ENCODE measurements around the gene CFAP69. TPM values are rescaled to one million over a fixed set of nuclear protein-coding genes. Genes with fewer than 3 reads are reported as not detected.

The CFAP69 gene
- total and polyA plus RNA-seq, 2 donors (not counting 1 experiment from before 2014, with no cell fraction given), result 0.10 to 0.15 TPM

- peaks cover 19% of the 10 kb centered on the region for H3K27me3 Mint-ChIP-seq
- H2AFZ ChIP-seq (ENCODE audit: insufficient read depth, low read depth, low read length, poor library complexity, severe bottlenecking), result no peak overlapping the region
- ATAC-seq (ENCODE audit: low read depth), result no peak
- ChIA-PET POLR2A (no interaction called here), CTCF (no interaction called here)
- no peak overlapping the region for H3K4me3 Mint-ChIP-seq
- TF ChIP-seq, protein P1, sequence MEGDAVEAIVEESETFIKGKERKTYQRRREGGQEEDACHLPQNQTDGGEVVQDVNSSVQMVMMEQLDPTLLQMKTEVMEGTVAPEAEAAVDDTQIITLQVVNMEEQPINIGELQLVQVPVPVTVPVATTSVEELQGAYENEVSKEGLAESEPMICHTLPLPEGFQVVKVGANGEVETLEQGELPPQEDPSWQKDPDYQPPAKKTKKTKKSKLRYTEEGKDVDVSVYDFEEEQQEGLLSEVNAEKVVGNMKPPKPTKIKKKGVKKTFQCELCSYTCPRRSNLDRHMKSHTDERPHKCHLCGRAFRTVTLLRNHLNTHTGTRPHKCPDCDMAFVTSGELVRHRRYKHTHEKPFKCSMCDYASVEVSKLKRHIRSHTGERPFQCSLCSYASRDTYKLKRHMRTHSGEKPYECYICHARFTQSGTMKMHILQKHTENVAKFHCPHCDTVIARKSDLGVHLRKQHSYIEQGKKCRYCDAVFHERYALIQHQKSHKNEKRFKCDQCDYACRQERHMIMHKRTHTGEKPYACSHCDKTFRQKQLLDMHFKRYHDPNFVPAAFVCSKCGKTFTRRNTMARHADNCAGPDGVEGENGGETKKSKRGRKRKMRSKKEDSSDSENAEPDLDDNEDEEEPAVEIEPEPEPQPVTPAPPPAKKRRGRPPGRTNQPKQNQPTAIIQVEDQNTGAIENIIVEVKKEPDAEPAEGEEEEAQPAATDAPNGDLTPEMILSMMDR (IDR thresholded peaks at IDR 0.05), result no peak
- TF ChIP-seq EZH2 (IDR thresholded peaks at IDR 0.05; ENCODE audit: borderline replicate concordance, insufficient read depth, low read depth, low read length, poor library complexity, severe bottlenecking), result no peak
- intact Hi-C loops (cut with micrococcal nuclease), result no loop called here
- no peak overlapping the region for H3K4me2 ChIP-seq (replicated peaks; ENCODE audit: low read depth, low read length, poor library complexity, severe bottlenecking)
- H3K4me1 ChIP-seq (ENCODE audit: control insufficient read depth in 2 of 2, insufficient read depth in 2 of 2, low read length in 2 of 2), result peaks cover 7 to 14% of the 10 kb centered on the region in 2 donors
- H4K20me1 ChIP-seq (ENCODE audit: control insufficient read depth, insufficient read depth, low read length, poor library complexity, severe bottlenecking), result no peaks in the 10 kb centered on the region
- peaks cover 9% of the 10 kb centered on the region for H3K4me1 Mint-ChIP-seq
- H3K4me3 ChIP-seq (ENCODE audit: control extremely low read depth in 1 of 5, extremely low read depth in 1 of 5, insufficient read depth in 1 of 5, low read depth in 2 of 5, low read length in 4 of 5), result no peak overlapping the region
- no peaks in the 10 kb centered on the region for H3K79me2 ChIP-seq (ENCODE audit: control insufficient read depth, insufficient read depth, low read length)
- no peak overlapping the region for H3K27ac Mint-ChIP-seq
- H3K9ac ChIP-seq (ENCODE audit: low read length), result no peak overlapping the region
- H3K36me3 ChIP-seq (replicated peaks in 1 of 2; ENCODE audit: control extremely low read depth in 1 of 2, control insufficient read depth in 1 of 2, extremely low read depth in 1 of 2, insufficient read depth in 2 of 2, low read length in 1 of 2), result no peaks in the 10 kb centered on the region
- no peak for DNase-seq
- H3K27ac ChIP-seq (ENCODE audit: low read length in 2 of 2), result no peak overlapping the region
- peaks cover 0 to 25% (median 20%) of the 10 kb centered on the region in 4 experiments for H3K27me3 ChIP-seq (replicated peaks in 1 of 4; ENCODE audit: control extremely low read depth in 1 of 4, control insufficient read depth in 3 of 4, insufficient read depth in 4 of 4, low read length in 3 of 4)
- H3K9me3 ChIP-seq (ENCODE audit: control extremely low read depth in 1 of 3, control insufficient read depth in 2 of 3, insufficient read depth in 1 of 3, low read length in 2 of 3), result no peaks in the 10 kb centered on the region
- WGBS (ENCODE audit: insufficient coverage), result no CpG with 5 or more reads among the region's 1 CpG
- H3K9me3 Mint-ChIP-seq (ENCODE audit: insufficient read depth), result no peaks in the 10 kb centered on the region
These were observed 35.2 kb upstream of the CFAP69 start for GRCh38 chr7:90209776-90210175.

- ChIA-PET CTCF (no interaction called here), POLR2A (no interaction called here)
- no peak overlapping the region for H3K4me3 Mint-ChIP-seq
- no peak overlapping the region for H3K27ac Mint-ChIP-seq
- Histone ChIP-seq H2AFZ (ENCODE audit: insufficient read depth, low read depth, low read length, poor library complexity, severe bottlenecking) (no peak overlapping the region), H3K27me3 (replicated peaks in 1 of 4; ENCODE audit: control extremely low read depth in 1 of 4, control insufficient read depth in 3 of 4, insufficient read depth in 4 of 4, low read length in 3 of 4) (peaks cover 0 to 25% (median 20%) of the 10 kb centered on the region in 4 experiments), H3K9ac (ENCODE audit: low read length) (no peak overlapping the region), H3K9me3 (ENCODE audit: control extremely low read depth in 1 of 3, control insufficient read depth in 2 of 3, insufficient read depth in 1 of 3, low read length in 2 of 3) (no peaks in the 10 kb centered on the region), H3K4me3 (ENCODE audit: control extremely low read depth in 1 of 5, extremely low read depth in 1 of 5, insufficient read depth in 1 of 5, low read depth in 2 of 5, low read length in 4 of 5) (no peak overlapping the region), H3K4me2 (replicated peaks; ENCODE audit: low read depth, low read length, poor library complexity, severe bottlenecking) (no peak overlapping the region), H3K79me2 (ENCODE audit: control insufficient read depth, insufficient read depth, low read length) (no peaks in the 10 kb centered on the region), H3K4me1 (ENCODE audit: control insufficient read depth in 2 of 2, insufficient read depth in 2 of 2, low read length in 2 of 2) (peaks cover 7 to 14% of the 10 kb centered on the region in 2 donors), H3K36me3 (replicated peaks in 1 of 2; ENCODE audit: control extremely low read depth in 1 of 2, control insufficient read depth in 1 of 2, extremely low read depth in 1 of 2, insufficient read depth in 2 of 2, low read length in 1 of 2) (no peaks in the 10 kb centered on the region), H3K27ac (ENCODE audit: low read length in 2 of 2) (no peak overlapping the region), H4K20me1 (ENCODE audit: control insufficient read depth, insufficient read depth, low read length, poor library complexity, severe bottlenecking) (no peaks in the 10 kb centered on the region)
- TF ChIP-seq, protein P1 (IDR thresholded peaks at IDR 0.05), result no peak
- TF ChIP-seq EZH2 (IDR thresholded peaks at IDR 0.05; ENCODE audit: borderline replicate concordance, insufficient read depth, low read depth, low read length, poor library complexity, severe bottlenecking), result no peak
- H3K4me1 Mint-ChIP-seq, result peaks cover 9% of the 10 kb centered on the region
- H3K27me3 Mint-ChIP-seq, result peaks cover 19% of the 10 kb centered on the region
- no peak for ATAC-seq (ENCODE audit: low read depth)
- intact Hi-C loops (cut with micrococcal nuclease), result no loop called here
- no peaks in the 10 kb centered on the region for H3K9me3 Mint-ChIP-seq (ENCODE audit: insufficient read depth)
- WGBS (ENCODE audit: insufficient coverage), result no CpG with 5 or more reads among the region's 5 CpGs
- DNase-seq, result no peak
These were observed 34.5 kb upstream of the CFAP69 start for GRCh38 chr7:90210475-90210874.
